HepG2 (cell line): ENCODE measurements around the gene GRIP2. TPM values are rescaled to one million over a fixed set of nuclear protein-coding genes. Genes with fewer than 3 reads are reported as not detected.

Experiments used
- ATAC-seq: fragments of 200-7000 bp; cut with Tn5 transposase; 3 replicates; pipeline ENCODE4 v1.9.1; 2020; ENCODE audit warnings: mild to moderate bottlenecking, moderate library complexity
- BruUV-seq: library from RNA; stranded (reverse); fragments of 400-500 nt; replicated peaks from 2 replicates; lab custom pipeline; 2021; lab: Mats Ljungman, UMichigan
- CTCF ChIA-PET: fragments of 300-600 bp; formaldehyde crosslinking; extraction: SDS; loops from one replicate; lab custom pipeline; 2021; ENCODE audit warnings: low total read pairs, inconsistent platforms, low intra/inter-chr PET ratio; lab: Yijun Ruan, JAX
- POLR2A ChIA-PET: fragments of 350-600 bp; sonication (Branson Sonifier 250); formaldehyde crosslinking; loops from one replicate; lab custom pipeline; 2020; ENCODE audit warnings: antibody characterized with exemption, inconsistent platforms; lab: Yijun Ruan, JAX
- DNase-seq: peaks from one replicate; pipeline ENCODE4 v3.0.0-alpha.2; 2015; ENCODE audit warnings: low spot score
- FAIRE-seq: peaks from 3 replicates; lab custom pipeline; 2011; peaks lifted over from hg19 to GRCh38; lab: Jason Lieb, UNC
- H2AFZ ChIP-seq: one replicate; pipeline ENCODE4 v1.6.1; 2011; ENCODE audit warnings: low read length, inconsistent platforms
- H3K27ac ChIP-seq: fragments of 300-600 bp; 3 replicates; pipeline ENCODE4 v1.8.0; 2011; ENCODE audit warnings: mixed run types, mild to moderate bottlenecking, mixed read lengths, low read length, inconsistent platforms; ENCODE audit not compliant: insufficient read depth; ENCODE audit errors: extremely low read length
- H3K27me3 ChIP-seq, 2 experiments: fragments of 200-600 bp in 1 of 2; 2 replicates in 1 of 2; 3 replicates in 1 of 2; pipeline versions ENCODE4 v1.6.0 to v1.8.0; 2011; ENCODE audit warnings: low read length in 2 of 2, mild to moderate bottlenecking in 2 of 2, moderate library complexity in 2 of 2, inconsistent platforms in 1 of 2; ENCODE audit not compliant: insufficient read depth in 2 of 2, control insufficient read depth in 1 of 2
- H3K36me3 ChIP-seq, 2 experiments: fragments of 200-600 bp in 1 of 2; replicated peaks in 1 of 2; 2 replicates in 1 of 2; 3 replicates in 1 of 2; pipeline versions ENCODE4 v1.5.1 to v1.8.0; 2011; ENCODE audit warnings: low read length in 2 of 2, inconsistent platforms in 1 of 2; ENCODE audit not compliant: insufficient read depth in 2 of 2, control insufficient read depth in 1 of 2
- H3K4me1 ChIP-seq: 2 replicates; pipeline ENCODE4 v1.5.1; 2012; ENCODE audit warnings: low read length, inconsistent platforms; ENCODE audit not compliant: insufficient read depth
- H3K4me2 ChIP-seq: 2 replicates; pipeline ENCODE4 v1.6.0; 2011; ENCODE audit warnings: low read depth, low read length, inconsistent platforms
- H3K4me3 ChIP-seq, 3 experiments: fragments of 200-600 bp in 1 of 3; sonication (generic), shearing (Covaris generic) in 1 of 3; replicated peaks in 1 of 3; 2 replicates each; pipeline ENCODE4 v1.5.1; 2011 to 2016; ENCODE audit warnings: low read length in 3 of 3, inconsistent platforms in 2 of 3, low read depth in 2 of 3, mild to moderate bottlenecking in 2 of 3, control low read depth in 1 of 3, mixed read lengths in 1 of 3; ENCODE audit not compliant: insufficient read depth in 1 of 3
- H3K79me2 ChIP-seq: one replicate; pipeline ENCODE4 v1.6.1; 2011; ENCODE audit warnings: low read length, inconsistent platforms; ENCODE audit not compliant: insufficient read depth
- H3K9ac ChIP-seq: 2 replicates; pipeline ENCODE4 v1.6.0; 2011; ENCODE audit warnings: mild to moderate bottlenecking, low read depth, low read length, inconsistent platforms; ENCODE audit not compliant: insufficient read depth
- H3K9me3 ChIP-seq: 2 replicates; pipeline ENCODE4 v1.5.1; 2012; ENCODE audit warnings: mild to moderate bottlenecking, low read length
- H4K20me1 ChIP-seq: 2 replicates; pipeline ENCODE4 v1.6.0; 2011; ENCODE audit warnings: inconsistent platforms, mild to moderate bottlenecking, low read length, moderate library complexity; ENCODE audit not compliant: insufficient read depth
- ADNP ChIP-seq: sonication (generic); formaldehyde crosslinking; IDR thresholded peaks from 2 replicates; pipeline ENCODE4 v1.4.0; 2020; ENCODE audit warnings: missing genetic modification reagents
- ARNTL ChIP-seq: sonication (generic); formaldehyde crosslinking; IDR thresholded peaks from 2 replicates; pipeline ENCODE4 v1.4.0; 2020; ENCODE audit warnings: mild to moderate bottlenecking, missing genetic modification reagents
- MAFK ChIP-seq, 2 experiments: IDR thresholded peaks in 1 of 2; conservative IDR thresholded peaks in 1 of 2; 2 replicates each; pipeline ENCODE4 v1.6.1; 2011; ENCODE audit warnings: improper control_type of control experiment in 2 of 2, low read length in 2 of 2
- MATR3 ChIP-seq: sonication (generic); formaldehyde crosslinking; IDR thresholded peaks from 2 replicates; pipeline ENCODE4 v1.4.0; 2020; ENCODE audit warnings: missing genetic modification reagents
- MTF2 ChIP-seq: sonication (generic); formaldehyde crosslinking; IDR thresholded peaks from 2 replicates; pipeline ENCODE4 v1.5.0; 2020; ENCODE audit warnings: missing genetic modification reagents, borderline replicate concordance
- NAIF1 ChIP-seq: sonication (generic); formaldehyde crosslinking; IDR thresholded peaks from 2 replicates; pipeline ENCODE4 v1.5.0; 2020; ENCODE audit warnings: mild to moderate bottlenecking, missing genetic modification reagents, borderline replicate concordance
- NBN ChIP-seq: fragments of 450-650 bp; conservative IDR thresholded peaks from 2 replicates; pipeline ENCODE4 v1.6.1; 2017
- TAF1 ChIP-seq: sonication (generic); formaldehyde crosslinking; IDR thresholded peaks from 2 replicates; pipeline ENCODE4 v1.4.0; 2020; ENCODE audit warnings: missing genetic modification reagents
- ZBTB21 ChIP-seq: sonication (generic); formaldehyde crosslinking; IDR thresholded peaks from 2 replicates; pipeline ENCODE4 v1.4.0; 2020; ENCODE audit warnings: missing genetic modification reagents
- ZNF317 ChIP-seq: sonication (generic); formaldehyde crosslinking; IDR thresholded peaks from 2 replicates; pipeline ENCODE4 v1.5.0; 2020; ENCODE audit warnings: mild to moderate bottlenecking, missing genetic modification reagents
- ZNF850 ChIP-seq: sonication (generic); formaldehyde crosslinking; conservative IDR thresholded peaks from 2 replicates; pipeline ENCODE4 v1.9.0; 2021; ENCODE audit warnings: mild to moderate bottlenecking, missing genetic modification reagents
- ZSCAN21 ChIP-seq: sonication (generic); formaldehyde crosslinking; IDR thresholded peaks from 2 replicates; pipeline ENCODE4 v1.8.0; 2022; ENCODE audit warnings: mild to moderate bottlenecking, missing genetic modification reagents, moderate library complexity, borderline replicate concordance
- ZSCAN29 ChIP-seq: sonication (generic); formaldehyde crosslinking; conservative IDR thresholded peaks from 2 replicates; pipeline ENCODE4 v1.4.0; 2020; ENCODE audit warnings: mild to moderate bottlenecking, missing genetic modification reagents
- WGBS: methylation state at CpG from one replicate; pipeline ENCODE4 v1.1.6; 2017; ENCODE audit warnings: low lambda C conversion rate; 5-methylcytosine and 5-hydroxymethylcytosine counted together
- in situ Hi-C: cut with HindIII; loops from 2 replicates; pipeline ENCODE4 v1.10.0; 2017; ENCODE audit warnings: low pct_unique_long_range_greater_than_20kb; ENCODE audit not compliant: extremely low pct_ligation_motif_present
- intact Hi-C: fragments of 100-400 bp; cut with micrococcal nuclease; formaldehyde crosslinking; loops from one replicate; pipeline ENCODE4 v1.10.0; 2022; ENCODE audit not compliant: unreplicated experiment
- polyA plus RNA-seq, 8 experiments: library from polyadenylated mRNA; depleted of rRNA in 3 of 8; stranded (reverse) in 7 of 8; unstranded in 1 of 8; fragments of >200 nt; fragmentation: Illumina TruSeq in 4 of 8; extraction: Trizol in 4 of 8; gene quantifications; 2 replicates each; pipeline versions ENCODE4 v1.2.1 to v1.2.3, GENCODE V29; 2011 to 2016; ENCODE audit warnings: low read depth in 4 of 8, missing spikeins in 1 of 8, mixed read lengths in 1 of 8; ENCODE audit not compliant: insufficient read depth in 1 of 8
- total RNA-seq, 5 experiments: library from RNA; depleted of rRNA; stranded (reverse); fragments of >200 nt; fragmentation: Illumina TruSeq; extraction: Trizol; gene quantifications; 2 replicates each; pipeline ENCODE4 v1.2.3, GENCODE V29; 2016; ENCODE audit warnings: low read depth in 1 of 5
- TF ChIP-seq, protein P1 (sequence below): sonication (generic); formaldehyde crosslinking; IDR thresholded peaks from 2 replicates; pipeline ENCODE4 v1.4.0; 2020; ENCODE audit warnings: missing genetic modification reagents
- TF ChIP-seq, protein P2 (sequence below): IDR thresholded peaks from 2 replicates; pipeline ENCODE4 v1.6.1; 2016
- TF ChIP-seq, protein P3 (sequence below): sonication (generic); formaldehyde crosslinking; IDR thresholded peaks from 2 replicates; pipeline ENCODE4 v1.9.0; 2021; ENCODE audit warnings: missing genetic modification reagents, mild to moderate bottlenecking, borderline replicate concordance

GRIP2 gene
- total and polyA plus RNA-seq, 2 of the 13 experiments (the other 11 are each of a cell fraction or from before 2014, with no cell fraction given): 0.11 to 0.24 TPM

DNA sequence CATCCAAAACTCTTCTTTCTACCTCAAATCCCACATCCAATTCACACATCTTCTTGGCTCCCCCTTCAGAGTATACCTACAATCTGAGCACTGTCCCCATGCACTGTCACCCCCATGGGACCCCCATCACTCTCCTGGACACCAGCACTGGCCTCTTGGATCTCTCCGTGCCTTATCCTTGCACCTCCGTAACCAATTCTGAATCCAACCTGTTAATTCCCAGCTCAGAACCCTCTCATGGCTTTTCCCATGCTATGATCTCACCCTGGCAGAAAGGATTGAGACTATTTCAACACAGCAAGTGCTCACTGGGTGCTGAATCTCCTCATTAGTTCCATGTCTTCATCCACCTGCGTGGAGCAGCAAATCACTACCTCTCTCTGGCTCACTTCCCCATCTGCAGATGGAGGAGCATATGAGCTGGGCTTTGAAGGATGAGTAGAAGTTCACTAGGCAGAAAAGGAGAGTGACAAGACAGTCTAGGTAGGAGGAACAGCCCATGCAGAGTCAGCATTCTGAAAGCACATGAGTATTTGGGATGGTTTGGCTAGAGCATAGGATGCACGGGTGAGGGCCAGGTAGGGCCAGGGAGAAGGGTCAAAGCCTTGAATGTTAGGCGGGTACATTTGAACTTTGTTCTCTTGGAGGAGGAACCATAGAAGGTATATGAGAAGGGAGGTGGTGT lies 89.1 kb downstream of the GRIP2 start:
- ATAC-seq: no peak
- no peak overlapping the region for H3K4me3 ChIP-seq
- DNase-seq: no peak
- ChIA-PET CTCF (no interaction called here), POLR2A (interaction anchor here (1.6 kb wide), 1 partner anchor 49 kb away, joined by 11 read pairs; the partner anchor contains the start of gene SLC6A6)
- H3K9me3 ChIP-seq: no peaks in the 10 kb centered on the region
- TF ChIP-seq ZSCAN29 (CRISPR knock-in tag): no peak
- TF ChIP-seq MAFK (conservative IDR thresholded peaks at IDR 0.05 in 1 of 2, IDR thresholded peaks at IDR 0.05 in 1 of 2; ENCODE audit: low read length in 2 of 2): peak; percentile 16 to 61; a peak in 2 of 4 replicates
- no peak for TF ChIP-seq ZNF317 (CRISPR knock-in tag)
- H3K27me3 ChIP-seq: no peaks in the 10 kb centered on the region
- intact Hi-C loops: no loop called here
- H3K4me1 ChIP-seq: peaks cover 19% of the 10 kb centered on the region
- no peaks in the 10 kb centered on the region for H3K79me2 ChIP-seq
- in situ Hi-C loops: no loop called here
- H3K27ac ChIP-seq: no peak overlapping the region
- H3K36me3 ChIP-seq: peaks cover 24 to 74% of the 10 kb centered on the region in 2 experiments; a peak in 4 of 5 replicates
- H2AFZ ChIP-seq: no peak overlapping the region
- no peak overlapping the region for H3K9ac ChIP-seq
- H4K20me1 ChIP-seq: no peaks in the 10 kb centered on the region
- no peak for FAIRE-seq
- 90% methylated on average over 5 of the region's 5 CpGs for WGBS
- BruUV-seq: TSS peak; percentile 16
- H3K4me2 ChIP-seq: no peak overlapping the region

DNA sequence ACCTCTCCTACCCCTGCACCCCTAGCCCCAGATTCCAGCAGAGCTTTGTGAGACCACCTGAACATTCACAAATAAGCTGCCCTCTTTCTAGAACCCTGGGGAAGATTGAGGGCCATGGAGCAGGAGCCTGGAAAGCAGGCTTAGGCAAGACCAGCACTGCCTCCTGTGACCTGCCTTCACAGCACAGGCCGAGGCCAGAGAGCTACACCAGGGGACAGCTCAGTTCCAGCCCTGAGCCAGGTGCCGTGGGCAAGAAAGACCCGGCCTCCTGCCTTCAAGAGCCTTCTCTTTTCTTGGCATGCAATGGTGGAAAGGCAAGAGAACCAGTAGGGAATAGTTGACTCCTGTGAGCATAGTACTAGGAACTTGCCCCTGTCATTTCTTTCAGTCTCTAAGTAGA lies 89.6 kb downstream of the GRIP2 start:
- in situ Hi-C loops: no loop called here
- DNase-seq (no peak), ATAC-seq (no peak), FAIRE-seq (no peak)
- no peaks in the 10 kb centered on the region for H3K79me2 ChIP-seq
- no peak overlapping the region for H3K27ac ChIP-seq
- no peaks in the 10 kb centered on the region for H3K9me3 ChIP-seq
- no peaks in the 10 kb centered on the region for H3K27me3 ChIP-seq
- H3K4me1 ChIP-seq: peaks cover 19% of the 10 kb centered on the region
- no peak overlapping the region for H3K4me2 ChIP-seq
- H3K36me3 ChIP-seq: peaks cover 30 to 80% of the 10 kb centered on the region in 2 experiments; a peak in 4 of 5 replicates
- no peak overlapping the region for H3K9ac ChIP-seq
- no peak overlapping the region for H3K4me3 ChIP-seq
- no TSS peak for BruUV-seq
- POLR2A ChIA-PET: no interaction called here
- no peak overlapping the region for H2AFZ ChIP-seq
- CTCF ChIA-PET: no interaction called here
- intact Hi-C loops: no loop called here
- WGBS: 90% methylated on average over 3 of the region's 3 CpGs
- H4K20me1 ChIP-seq: no peaks in the 10 kb centered on the region
- TF ChIP-seq, protein P1, sequence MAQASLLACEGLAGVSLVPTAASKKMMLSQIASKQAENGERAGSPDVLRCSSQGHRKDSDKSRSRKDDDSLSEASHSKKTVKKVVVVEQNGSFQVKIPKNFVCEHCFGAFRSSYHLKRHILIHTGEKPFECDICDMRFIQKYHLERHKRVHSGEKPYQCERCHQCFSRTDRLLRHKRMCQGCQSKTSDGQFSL (CRISPR knock-in tag): no peak
- TF ChIP-seq NAIF1: no peak
- no peak for TF ChIP-seq TAF1
- no peak for TF ChIP-seq ARNTL
- TF ChIP-seq NBN: no peak
- TF ChIP-seq, protein P2, sequence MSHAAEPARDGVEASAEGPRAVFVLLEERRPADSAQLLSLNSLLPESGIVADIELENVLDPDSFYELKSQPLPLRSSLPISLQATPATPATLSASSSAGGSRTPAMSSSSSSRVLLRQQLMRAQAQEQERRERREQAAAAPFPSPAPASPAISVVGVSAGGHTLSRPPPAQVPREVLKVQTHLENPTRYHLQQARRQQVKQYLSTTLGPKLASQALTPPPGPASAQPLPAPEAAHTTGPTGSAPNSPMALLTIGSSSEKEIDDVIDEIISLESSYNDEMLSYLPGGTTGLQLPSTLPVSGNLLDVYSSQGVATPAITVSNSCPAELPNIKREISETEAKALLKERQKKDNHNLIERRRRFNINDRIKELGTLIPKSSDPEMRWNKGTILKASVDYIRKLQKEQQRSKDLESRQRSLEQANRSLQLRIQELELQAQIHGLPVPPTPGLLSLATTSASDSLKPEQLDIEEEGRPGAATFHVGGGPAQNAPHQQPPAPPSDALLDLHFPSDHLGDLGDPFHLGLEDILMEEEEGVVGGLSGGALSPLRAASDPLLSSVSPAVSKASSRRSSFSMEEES: no peak
- TF ChIP-seq ADNP (CRISPR knock-in tag): no peak
- TF ChIP-seq MTF2: no peak
- TF ChIP-seq MATR3 (CRISPR knock-in tag): no peak
- no peak for TF ChIP-seq ZNF850 (CRISPR knock-in tag)
- TF ChIP-seq, protein P3, sequence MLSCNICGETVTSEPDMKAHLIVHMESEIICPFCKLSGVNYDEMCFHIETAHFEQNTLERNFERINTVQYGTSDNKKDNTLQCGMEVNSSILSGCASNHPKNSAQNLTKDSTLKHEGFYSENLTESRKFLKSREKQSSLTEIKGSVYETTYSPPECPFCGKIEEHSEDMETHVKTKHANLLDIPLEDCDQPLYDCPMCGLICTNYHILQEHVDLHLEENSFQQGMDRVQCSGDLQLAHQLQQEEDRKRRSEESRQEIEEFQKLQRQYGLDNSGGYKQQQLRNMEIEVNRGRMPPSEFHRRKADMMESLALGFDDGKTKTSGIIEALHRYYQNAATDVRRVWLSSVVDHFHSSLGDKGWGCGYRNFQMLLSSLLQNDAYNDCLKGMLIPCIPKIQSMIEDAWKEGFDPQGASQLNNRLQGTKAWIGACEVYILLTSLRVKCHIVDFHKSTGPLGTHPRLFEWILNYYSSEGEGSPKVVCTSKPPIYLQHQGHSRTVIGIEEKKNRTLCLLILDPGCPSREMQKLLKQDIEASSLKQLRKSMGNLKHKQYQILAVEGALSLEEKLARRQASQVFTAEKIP: no peak
- no peak for TF ChIP-seq ZNF317 (CRISPR knock-in tag)
- TF ChIP-seq ZSCAN21: no peak
- TF ChIP-seq ZBTB21 (CRISPR knock-in tag): no peak
